ENCODE results near the gene TPP1.
A peak's percentile ranks its signal among the peaks of the same experiment; 100 is the strongest.

The TPP1 gene

GRCh38 chr11:6587360-6587953 is 31.8 kb downstream of the TPP1 start:
- no peak for DNase-seq (ENCODE audit: low read depth, low spot score)

DNA sequence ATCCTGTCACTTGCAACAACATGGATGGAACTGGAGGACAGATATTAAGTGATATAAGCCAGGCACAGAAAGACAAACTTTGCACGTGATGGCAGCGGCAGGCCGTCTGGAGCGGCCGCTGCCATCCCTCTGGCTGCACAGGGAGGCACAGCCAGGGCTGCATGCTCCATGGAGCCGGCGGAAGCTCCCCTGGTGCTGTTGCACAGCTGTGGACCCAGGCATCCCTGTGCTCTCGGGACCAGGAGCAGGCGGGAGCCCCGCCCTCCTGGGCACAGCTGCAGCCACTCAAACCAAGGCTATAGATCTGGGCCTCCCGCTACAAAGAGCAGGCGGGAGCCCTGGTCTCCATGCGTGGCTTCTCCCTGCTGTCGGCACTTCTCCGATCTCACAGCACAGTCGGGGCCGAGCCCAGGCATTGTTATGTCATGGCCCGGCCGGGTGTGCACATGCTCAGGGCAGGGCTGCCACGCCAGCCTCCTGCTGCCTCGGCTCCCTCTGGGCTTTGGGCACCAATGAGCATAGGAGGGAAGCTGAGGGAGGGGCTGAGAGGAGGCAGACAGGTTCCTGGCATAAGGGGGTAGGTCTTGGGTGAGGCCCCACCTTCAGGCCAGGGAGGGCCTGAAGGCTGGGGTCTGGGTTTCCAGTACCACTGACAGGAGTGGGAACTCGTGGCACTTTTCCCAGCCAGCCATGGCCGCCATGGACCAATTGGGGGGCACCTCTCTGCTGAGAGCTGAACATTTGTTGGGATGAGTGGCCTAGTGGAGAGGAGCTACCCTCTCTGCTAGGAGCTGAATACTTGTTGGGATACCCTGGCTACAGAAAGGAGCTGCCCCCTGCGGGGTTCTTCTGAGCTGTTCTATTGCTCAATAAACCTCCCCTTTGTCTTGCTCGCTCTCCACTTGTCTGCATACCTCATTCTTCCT is 32.5 kb downstream of the TPP1 start:
- no peak for DNase-seq (ENCODE audit: low read depth, low spot score)

DNA sequence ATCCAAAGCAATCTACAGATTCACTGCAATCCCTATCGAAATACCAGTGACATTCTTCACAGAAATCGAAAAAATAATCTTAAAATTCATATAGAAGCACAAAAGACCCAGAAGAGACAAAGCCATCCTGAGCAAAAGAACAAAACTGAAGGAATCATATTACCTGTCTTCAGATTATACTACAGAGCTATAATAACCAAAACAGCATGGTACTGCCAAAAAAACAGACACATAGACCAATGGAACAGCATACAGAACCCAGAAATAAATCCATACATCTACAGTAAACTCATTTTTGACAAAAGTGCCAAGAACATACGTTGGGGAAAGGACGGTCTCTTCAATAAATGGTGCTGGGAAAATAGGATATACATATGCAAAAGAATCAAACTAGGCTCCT is 34.7 kb downstream of the TPP1 start:
- no peak for DNase-seq (ENCODE audit: low read depth, low spot score)

DNA sequence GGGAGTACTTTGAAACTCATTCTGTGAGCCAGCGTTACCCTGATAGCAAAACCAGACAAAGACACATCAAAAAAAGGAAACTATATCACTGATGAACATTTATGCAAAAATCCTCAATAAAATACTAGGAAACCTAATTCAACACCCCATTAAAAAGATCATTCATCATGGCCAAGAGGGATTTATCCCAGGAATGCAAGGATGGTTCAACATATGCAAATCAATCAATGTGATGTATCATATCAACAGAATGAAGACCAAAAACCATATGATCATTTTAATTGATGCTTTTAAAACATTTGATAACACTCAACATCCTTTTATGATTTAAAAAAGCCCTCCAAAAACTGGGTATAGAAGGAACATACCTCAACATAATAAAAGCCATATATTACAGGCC is 35.6 kb downstream of the TPP1 start:
- DNase-seq (ENCODE audit: low read depth, low spot score): no peak

DNA sequence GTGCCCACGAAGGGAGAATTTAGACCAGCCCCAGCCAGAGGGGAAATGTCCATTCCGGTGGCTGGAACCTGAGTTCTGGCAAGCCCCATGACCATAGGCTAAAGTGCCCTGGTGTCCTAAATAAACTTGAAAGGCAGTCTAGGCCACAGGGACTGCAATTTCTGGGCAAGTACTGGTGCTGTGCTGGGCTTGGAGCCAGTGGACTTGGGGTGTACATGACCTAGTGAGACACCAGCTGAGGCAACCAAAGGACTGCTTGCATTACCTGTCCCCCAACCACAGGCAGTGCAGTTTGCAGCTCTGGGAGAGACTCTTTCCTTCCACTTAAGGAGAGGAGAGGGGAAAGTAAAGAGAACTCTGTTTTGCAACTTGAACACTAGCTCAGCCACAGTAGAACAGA is 39.5 kb downstream of the TPP1 start:
- DNase-seq (ENCODE audit: low read depth, low spot score): no peak

GRCh38 chr11:6578134-6578533 is 41.1 kb downstream of the TPP1 start:
- DNase-seq (ENCODE audit: low read depth, low spot score): no peak

DNA sequence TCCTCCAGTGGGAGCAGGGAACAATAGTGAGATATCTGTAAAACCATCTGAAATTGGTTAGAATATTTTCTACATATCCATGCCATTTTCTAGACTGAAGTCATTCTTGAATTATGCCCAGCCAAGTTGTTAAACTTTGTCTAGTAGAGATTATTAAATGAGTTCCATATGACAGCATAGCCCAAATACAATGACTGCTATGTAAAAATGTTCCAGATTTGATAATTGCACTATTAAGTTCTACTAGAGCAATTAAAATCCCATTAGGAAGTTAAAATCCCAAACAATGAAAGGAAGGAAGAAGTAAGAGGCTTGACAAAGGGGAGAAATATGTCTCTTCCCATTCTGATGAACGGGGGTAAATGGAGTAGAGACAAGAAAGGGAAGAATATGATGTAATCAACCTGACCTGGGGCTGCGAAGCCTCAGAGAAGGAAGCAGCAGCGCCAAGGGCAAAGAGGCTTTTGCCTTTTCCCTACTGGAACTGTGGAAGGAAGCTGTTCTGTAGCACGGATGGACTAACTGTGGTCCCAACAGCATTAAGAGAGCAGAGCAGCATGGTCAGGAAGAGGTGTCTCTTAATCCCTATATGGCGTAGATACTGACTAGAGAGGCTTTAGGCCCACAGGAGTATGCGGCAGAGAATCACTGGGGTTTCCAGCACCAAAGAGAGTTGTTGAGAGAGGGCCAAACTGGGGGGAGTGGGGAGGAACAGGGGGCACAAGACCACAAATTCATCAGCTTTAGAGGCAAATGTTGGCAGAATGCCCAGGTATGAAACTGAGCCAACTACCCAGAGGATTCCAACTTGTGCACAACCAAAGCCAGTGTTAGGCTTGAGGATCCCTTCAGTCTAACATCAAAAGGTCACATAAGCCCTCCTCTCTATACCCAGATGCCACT is 42.5 kb downstream of the TPP1 start:
- no peak for DNase-seq (ENCODE audit: low read depth, low spot score)

DNA sequence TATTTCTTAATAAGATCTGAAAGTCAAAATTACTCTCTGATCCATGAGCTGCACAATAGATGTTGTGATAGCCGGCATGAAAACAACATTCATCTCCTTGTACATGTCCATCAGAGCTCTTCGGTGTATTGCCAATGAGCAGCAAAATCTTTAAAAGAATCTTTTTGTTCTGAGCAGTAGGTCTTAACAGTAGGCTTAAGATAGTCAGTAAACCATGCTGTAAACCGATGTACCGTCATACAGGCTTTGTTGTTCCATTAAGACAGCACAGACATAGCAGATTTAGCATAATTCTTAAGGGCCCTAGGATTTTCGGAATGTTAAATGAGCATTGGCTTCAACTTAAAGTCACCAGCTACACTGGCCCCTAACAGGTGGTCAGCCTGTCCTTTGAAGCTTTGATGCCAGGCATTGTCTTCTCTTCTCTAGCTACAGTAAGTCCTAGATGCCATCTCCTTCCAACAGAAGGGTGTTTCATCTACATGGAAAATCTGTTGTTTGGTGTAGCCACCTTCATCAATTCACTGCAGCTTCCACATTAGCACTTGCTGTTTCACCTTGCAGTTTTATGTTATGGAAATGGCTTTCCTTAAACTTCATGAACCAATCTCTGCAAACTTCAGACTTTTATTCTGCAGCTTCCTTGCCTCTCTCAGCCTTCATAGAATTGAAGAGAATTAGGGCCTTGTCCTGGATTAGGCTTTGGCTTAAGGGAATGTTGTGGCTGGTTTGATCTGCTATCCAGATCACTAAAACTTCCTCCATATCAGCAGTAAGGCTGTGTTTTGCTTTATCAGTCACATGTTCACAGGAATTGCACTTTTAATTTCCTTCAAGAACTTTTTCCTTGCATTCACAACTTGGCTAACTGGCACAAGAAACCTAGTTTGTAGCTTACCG is 44.2 kb downstream of the TPP1 start:
- DNase-seq (ENCODE audit: low read depth, low spot score): no peak

GRCh38 chr11:6572215-6572614 is 47.0 kb downstream of the TPP1 start:
- no peak for DNase-seq (ENCODE audit: low read depth, low spot score)

GRCh38 chr11:6571434-6572008 is 47.7 kb downstream of the TPP1 start:
- DNase-seq (ENCODE audit: low read depth, low spot score): no peak

- no peak for DNase-seq (ENCODE audit: low read depth, low spot score)
Observed at GRCh38 chr11:6570691-6571427, 48.4 kb downstream of the TPP1 start.

DNA sequence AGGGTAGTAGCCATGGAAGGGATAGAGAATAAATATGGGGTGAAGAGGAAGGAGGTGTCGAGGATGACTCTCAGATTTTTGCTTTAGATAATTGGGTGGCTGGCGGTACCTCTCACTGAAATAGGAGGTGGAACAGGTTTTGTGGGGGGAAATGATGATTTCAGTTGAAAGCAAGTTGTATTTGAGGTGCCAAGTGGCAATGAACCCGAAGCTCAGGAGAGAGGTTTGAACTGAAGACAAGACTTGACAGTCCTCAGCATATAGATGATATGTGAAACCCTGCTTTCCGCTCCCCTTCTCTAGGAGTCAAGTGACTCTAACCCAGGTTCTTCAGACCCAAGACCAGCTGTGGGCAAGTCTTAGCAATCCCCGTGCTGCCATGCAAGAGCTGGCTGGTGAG is 49.5 kb downstream of the TPP1 start:
- no peak for DNase-seq (ENCODE audit: low read depth, low spot score)

- DNase-seq (ENCODE audit: low read depth, low spot score): peak; percentile 35
Observed at GRCh38 chr11:6568191-6568918, 50.9 kb downstream of the TPP1 start.

DNA sequence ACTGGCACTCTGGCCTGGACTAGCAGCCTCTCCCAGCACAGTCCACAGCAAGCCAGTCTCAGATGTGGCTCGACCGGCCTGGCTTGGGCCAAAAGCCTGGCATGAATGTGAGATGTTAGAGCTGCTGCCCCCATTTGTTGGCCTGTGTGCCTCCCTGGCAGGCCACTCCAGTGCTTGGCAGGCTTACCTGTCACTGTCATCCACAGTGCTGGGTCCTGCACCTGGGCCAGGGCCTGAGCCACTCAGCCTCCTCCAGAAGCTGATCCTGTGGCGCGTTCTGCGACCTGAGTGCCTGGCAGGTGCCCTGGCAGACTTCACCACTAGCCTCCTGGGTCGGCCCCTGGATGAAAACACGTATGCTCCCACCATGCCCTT is 51.9 kb downstream of the TPP1 start:
- DNase-seq (ENCODE audit: low read depth, low spot score): no peak

- DNase-seq (ENCODE audit: low read depth, low spot score): no peak
Observed at GRCh38 chr11:6566704-6567370, 52.4 kb downstream of the TPP1 start.

DNA sequence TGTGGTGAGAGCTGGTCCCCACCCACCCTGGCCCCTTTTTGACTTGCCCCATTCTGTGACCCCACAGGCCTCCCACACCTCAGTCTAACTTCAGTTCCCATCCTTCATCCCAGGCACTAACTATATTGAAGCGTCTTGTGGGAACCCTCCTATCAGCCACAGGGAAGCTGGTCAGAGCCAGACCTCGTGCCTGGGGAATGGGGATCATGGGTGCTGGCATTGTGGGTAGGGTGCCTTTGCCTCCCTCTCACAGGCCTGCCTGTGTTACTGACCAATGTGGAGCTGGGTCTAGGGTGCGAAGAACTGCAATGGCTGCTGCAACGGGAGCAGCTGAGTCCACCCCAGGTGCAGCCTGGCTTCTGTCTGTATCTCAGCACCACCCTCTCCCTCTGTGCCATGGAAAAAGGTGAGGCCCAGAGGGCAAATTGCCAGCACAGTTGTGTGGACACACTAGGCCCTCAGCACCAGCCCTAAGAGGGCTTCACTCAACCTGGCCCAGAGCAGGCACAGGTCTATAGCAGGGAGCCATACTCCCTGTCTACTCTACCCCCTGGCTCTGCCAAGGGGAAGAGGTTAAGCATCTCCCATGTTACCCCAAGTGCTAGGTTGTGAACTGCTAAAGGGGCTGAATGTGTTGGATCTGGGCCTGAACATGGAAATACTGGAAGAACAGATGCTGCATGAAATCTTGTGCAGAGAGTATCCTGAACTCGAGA is 53.1 kb downstream of the TPP1 start:
- no peak for DNase-seq (ENCODE audit: low read depth, low spot score)

DNA sequence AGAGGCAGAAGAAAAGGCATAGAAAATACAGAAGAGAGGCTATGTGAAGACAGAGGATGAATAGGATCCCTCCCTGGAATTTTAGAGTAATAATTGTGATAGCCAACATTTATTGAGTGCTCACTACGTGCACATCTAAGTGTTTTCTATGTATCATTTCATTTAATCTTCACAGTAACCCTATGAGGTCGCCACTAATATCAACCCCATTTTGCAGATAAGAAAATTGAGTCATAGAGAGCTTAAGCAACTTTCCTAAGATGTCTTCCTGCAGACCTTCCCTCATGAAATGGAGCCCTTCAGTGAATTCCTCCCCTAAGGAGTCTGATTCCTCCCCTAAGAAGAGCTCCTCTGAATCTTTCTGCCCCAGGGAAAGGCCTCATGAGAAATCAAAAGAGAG is 53.9 kb downstream of the TPP1 start:
- DNase-seq (ENCODE audit: low read depth, low spot score): no peak

- no peak for DNase-seq (ENCODE audit: low read depth, low spot score)
Observed at GRCh38 chr11:6563667-6564066, 55.6 kb downstream of the TPP1 start.

Measured in iPS DF 19.7 (cell line).